Glomerular visceral epithelial cell (primary cell): ENCODE results near the gene THSD7B.
"Not testable (repeated sequence)": the region's sequence is repeated elsewhere in the genome, so short reads cannot be mapped to it uniquely, and the experiment has no call there.

Experiments used
- DNase-seq: peaks from one replicate; pipeline ENCODE4 v3.0.0-alpha.2; 2016; ENCODE audit errors: extremely low spot score

THSD7B gene

GRCh38 chr2:136765256-136766072 is at the start of gene THSD7B:
THSD7B (plus strand) TSS chr2:136765545; CDS start chr2:136882179, 116,634 bp downstream.
- no peak for DNase-seq

GRCh38 chr2:136718273-136718672 is 47.1 kb upstream of the THSD7B start:
- DNase-seq = no peak

GRCh38 chr2:136727973-136728699 is 37.2 kb upstream of the THSD7B start:
- no peak for DNase-seq

- no peak for DNase-seq
Measured at GRCh38 chr2:136736236-136736635, 29.1 kb upstream of the THSD7B start.

- DNase-seq = no peak
Measured at GRCh38 chr2:136738044-136738443, 27.3 kb upstream of the THSD7B start.

- no peak for DNase-seq
Measured at GRCh38 chr2:136741471-136741870, 23.9 kb upstream of the THSD7B start.

- no peak for DNase-seq
Measured at GRCh38 chr2:136750065-136750464, 15.3 kb upstream of the THSD7B start.

- DNase-seq = no peak
Measured at GRCh38 chr2:136751406-136751805, 13.9 kb upstream of the THSD7B start.

GRCh38 chr2:136758504-136758903 is 6.8 kb upstream of the THSD7B start:
- not testable (repeated sequence) for DNase-seq

- DNase-seq = no peak
Measured at GRCh38 chr2:136764452-136765255, 691 bp upstream of the THSD7B start.

- peak; percentile 20 for DNase-seq
Measured at GRCh38 chr2:136766073-136766404, 694 bp downstream of the THSD7B start.

GRCh38 chr2:136767030-136767429 is 1.7 kb downstream of the THSD7B start:
- no peak for DNase-seq

- no peak for DNase-seq
Measured at GRCh38 chr2:136769871-136770270, 4.5 kb downstream of the THSD7B start.

- no peak for DNase-seq
Measured at GRCh38 chr2:136770384-136770783, 5.0 kb downstream of the THSD7B start.

- DNase-seq = no peak
Measured at GRCh38 chr2:136777391-136777790, 12.0 kb downstream of the THSD7B start.

GRCh38 chr2:136783856-136784255 is 18.5 kb downstream of the THSD7B start:
- DNase-seq = no peak

- no peak for DNase-seq
Measured at GRCh38 chr2:136785215-136785614, 19.9 kb downstream of the THSD7B start.

- DNase-seq = no peak
Measured at GRCh38 chr2:136787970-136788369, 22.6 kb downstream of the THSD7B start.

- no peak for DNase-seq
Measured at GRCh38 chr2:136796339-136796738, 31.0 kb downstream of the THSD7B start.

GRCh38 chr2:136798766-136799165 is 33.4 kb downstream of the THSD7B start:
- DNase-seq = no peak

- no peak for DNase-seq
Measured at GRCh38 chr2:136801661-136802060, 36.3 kb downstream of the THSD7B start.

- no peak for DNase-seq
Measured at GRCh38 chr2:136809998-136810397, 44.7 kb downstream of the THSD7B start.
